Activated gamma-delta T cell treated with anti-CD3 and anti-CD28 coated beads, Interleukin-2, amount 50 U/mL, for 16 hours (primary cell): ENCODE data around the gene KCNK13.
"Not testable (repeated sequence)": the region's sequence is repeated elsewhere in the genome, so short reads cannot be mapped to it uniquely, and the experiment has no call there.

ENCODE experiments used
- DNase-seq: peaks from one replicate; pipeline ENCODE4 v3.0.0-alpha.2; 2020; ENCODE audit warnings: low read depth

KCNK13 gene

GRCh38 chr14:90193925-90194324 is 132.1 kb downstream of the KCNK13 start:
- no peak for DNase-seq

- no peak for DNase-seq
Measured at GRCh38 chr14:90194706-90195105, 132.9 kb downstream of the KCNK13 start.

- DNase-seq, result no peak
Measured at GRCh38 chr14:90198541-90199060, 136.8 kb downstream of the KCNK13 start.

GRCh38 chr14:90200546-90200945 is 138.8 kb downstream of the KCNK13 start:
- DNase-seq, result not testable (repeated sequence)

GRCh38 chr14:90201344-90201743 is 139.6 kb downstream of the KCNK13 start:
- DNase-seq, result no peak

- no peak for DNase-seq
Measured at GRCh38 chr14:90204516-90204915, 142.7 kb downstream of the KCNK13 start.

GRCh38 chr14:90213099-90213748 is 151.4 kb downstream of the KCNK13 start:
- no peak for DNase-seq

- no peak for DNase-seq
Measured at GRCh38 chr14:90228478-90228877, 166.7 kb downstream of the KCNK13 start.

GRCh38 chr14:90229942-90230341 is 168.1 kb downstream of the KCNK13 start:
- DNase-seq, result not testable (repeated sequence)
